Measurements from ENCODE around the gene PIK3CD. TPM values are rescaled to one million over a fixed set of nuclear protein-coding genes. Genes with fewer than 3 reads are reported as not detected.

The PIK3CD gene
- total and polyA plus RNA-seq, 10 of the 15 experiments (the other 5 are each of a cell fraction or from before 2014, with no cell fraction given) = 7.0 to 101 (median 51.1) TPM

DNA sequence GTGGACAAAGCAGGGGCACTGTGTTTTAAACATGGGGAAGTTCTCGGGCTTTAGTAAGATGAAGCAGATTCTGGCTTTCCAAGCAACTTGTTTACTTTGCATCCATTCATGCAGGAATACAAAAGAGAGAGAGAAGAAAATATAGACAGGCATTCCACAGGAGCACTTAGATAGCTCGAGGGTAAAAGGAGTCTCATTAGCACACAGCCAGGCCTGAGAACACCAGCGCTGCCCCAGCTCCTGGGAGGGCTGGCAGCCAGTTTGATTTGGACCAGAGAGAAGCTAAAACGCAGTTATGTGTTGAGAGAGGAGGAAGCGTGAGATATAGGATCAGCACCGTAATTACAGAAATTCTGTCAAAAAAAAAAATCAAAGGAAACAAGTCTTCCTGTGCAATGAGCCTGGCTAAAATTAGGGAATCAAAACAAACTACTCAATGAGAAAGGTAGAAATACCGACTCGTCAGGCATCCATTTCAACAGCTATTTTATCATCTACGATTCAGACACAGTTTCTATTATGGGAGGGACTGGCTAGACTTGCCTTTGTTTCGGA, 104.0 kb downstream of the PIK3CD start (continued):
- TF ChIP-seq, protein P1, sequence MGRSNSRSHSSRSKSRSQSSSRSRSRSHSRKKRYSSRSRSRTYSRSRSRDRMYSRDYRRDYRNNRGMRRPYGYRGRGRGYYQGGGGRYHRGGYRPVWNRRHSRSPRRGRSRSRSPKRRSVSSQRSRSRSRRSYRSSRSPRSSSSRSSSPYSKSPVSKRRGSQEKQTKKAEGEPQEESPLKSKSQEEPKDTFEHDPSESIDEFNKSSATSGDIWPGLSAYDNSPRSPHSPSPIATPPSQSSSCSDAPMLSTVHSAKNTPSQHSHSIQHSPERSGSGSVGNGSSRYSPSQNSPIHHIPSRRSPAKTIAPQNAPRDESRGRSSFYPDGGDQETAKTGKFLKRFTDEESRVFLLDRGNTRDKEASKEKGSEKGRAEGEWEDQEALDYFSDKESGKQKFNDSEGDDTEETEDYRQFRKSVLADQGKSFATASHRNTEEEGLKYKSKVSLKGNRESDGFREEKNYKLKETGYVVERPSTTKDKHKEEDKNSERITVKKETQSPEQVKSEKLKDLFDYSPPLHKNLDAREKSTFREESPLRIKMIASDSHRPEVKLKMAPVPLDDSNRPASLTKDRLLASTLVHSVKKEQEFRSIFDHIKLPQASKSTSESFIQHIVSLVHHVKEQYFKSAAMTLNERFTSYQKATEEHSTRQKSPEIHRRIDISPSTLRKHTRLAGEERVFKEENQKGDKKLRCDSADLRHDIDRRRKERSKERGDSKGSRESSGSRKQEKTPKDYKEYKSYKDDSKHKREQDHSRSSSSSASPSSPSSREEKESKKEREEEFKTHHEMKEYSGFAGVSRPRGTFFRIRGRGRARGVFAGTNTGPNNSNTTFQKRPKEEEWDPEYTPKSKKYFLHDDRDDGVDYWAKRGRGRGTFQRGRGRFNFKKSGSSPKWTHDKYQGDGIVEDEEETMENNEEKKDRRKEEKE (IDR thresholded peaks at IDR 0.05) = no peak
- TF ChIP-seq, protein P2, sequence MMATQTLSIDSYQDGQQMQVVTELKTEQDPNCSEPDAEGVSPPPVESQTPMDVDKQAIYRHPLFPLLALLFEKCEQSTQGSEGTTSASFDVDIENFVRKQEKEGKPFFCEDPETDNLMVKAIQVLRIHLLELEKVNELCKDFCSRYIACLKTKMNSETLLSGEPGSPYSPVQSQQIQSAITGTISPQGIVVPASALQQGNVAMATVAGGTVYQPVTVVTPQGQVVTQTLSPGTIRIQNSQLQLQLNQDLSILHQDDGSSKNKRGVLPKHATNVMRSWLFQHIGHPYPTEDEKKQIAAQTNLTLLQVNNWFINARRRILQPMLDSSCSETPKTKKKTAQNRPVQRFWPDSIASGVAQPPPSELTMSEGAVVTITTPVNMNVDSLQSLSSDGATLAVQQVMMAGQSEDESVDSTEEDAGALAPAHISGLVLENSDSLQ (IDR thresholded peaks at IDR 0.05) = no peak
- no peak for TF ChIP-seq NFYB (IDR thresholded peaks at IDR 0.05; ENCODE audit: insufficient read depth, low read depth, low read length)
- TF ChIP-seq SREBF2 (IDR thresholded peaks at IDR 0.05; ENCODE audit: low read length) = no peak
- TF ChIP-seq, protein P3, sequence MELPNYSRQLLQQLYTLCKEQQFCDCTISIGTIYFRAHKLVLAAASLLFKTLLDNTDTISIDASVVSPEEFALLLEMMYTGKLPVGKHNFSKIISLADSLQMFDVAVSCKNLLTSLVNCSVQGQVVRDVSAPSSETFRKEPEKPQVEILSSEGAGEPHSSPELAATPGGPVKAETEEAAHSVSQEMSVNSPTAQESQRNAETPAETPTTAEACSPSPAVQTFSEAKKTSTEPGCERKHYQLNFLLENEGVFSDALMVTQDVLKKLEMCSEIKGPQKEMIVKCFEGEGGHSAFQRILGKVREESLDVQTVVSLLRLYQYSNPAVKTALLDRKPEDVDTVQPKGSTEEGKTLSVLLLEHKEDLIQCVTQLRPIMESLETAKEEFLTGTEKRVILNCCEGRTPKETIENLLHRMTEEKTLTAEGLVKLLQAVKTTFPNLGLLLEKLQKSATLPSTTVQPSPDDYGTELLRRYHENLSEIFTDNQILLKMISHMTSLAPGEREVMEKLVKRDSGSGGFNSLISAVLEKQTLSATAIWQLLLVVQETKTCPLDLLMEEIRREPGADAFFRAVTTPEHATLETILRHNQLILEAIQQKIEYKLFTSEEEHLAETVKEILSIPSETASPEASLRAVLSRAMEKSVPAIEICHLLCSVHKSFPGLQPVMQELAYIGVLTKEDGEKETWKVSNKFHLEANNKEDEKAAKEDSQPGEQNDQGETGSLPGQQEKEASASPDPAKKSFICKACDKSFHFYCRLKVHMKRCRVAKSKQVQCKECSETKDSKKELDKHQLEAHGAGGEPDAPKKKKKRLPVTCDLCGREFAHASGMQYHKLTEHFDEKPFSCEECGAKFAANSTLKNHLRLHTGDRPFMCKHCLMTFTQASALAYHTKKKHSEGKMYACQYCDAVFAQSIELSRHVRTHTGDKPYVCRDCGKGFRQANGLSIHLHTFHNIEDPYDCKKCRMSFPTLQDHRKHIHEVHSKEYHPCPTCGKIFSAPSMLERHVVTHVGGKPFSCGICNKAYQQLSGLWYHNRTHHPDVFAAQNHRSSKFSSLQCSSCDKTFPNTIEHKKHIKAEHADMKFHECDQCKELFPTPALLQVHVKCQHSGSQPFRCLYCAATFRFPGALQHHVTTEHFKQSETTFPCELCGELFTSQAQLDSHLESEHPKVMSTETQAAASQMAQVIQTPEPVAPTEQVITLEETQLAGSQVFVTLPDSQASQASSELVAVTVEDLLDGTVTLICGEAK (IDR thresholded peaks at IDR 0.05; ENCODE audit: borderline replicate concordance) = no peak
